MM.1S (cell line): ENCODE measurements around the gene YEATS4.

Source experiments
- DNase-seq: peaks from one replicate; pipeline ENCODE4 v3.0.0-alpha.2; 2015
- H2AFZ ChIP-seq: fragments of 300-600 bp; sonication (generic); 2 replicates; pipeline ENCODE4 v1.6.0; 2016; ENCODE audit warnings: antibody characterized with exemption, low read length
- H3F3A ChIP-seq: fragments of 300-600 bp; sonication (generic); 2 replicates; pipeline ENCODE4 v1.6.1; 2016; ENCODE audit warnings: mild to moderate bottlenecking, antibody characterized with exemption, low read length, moderate library complexity, mixed read lengths; ENCODE audit not compliant: insufficient read depth
- H3K27ac ChIP-seq: fragments of 300-600 bp; sonication (generic); 2 replicates; pipeline ENCODE4 v1.5.1; 2016; ENCODE audit warnings: mild to moderate bottlenecking, low read length
- H3K27me3 ChIP-seq: fragments of 300-600 bp; sonication (generic); replicated peaks from 2 replicates; pipeline ENCODE4 v1.6.0; 2016; ENCODE audit warnings: low read length; ENCODE audit not compliant: insufficient read depth
- H3K36me3 ChIP-seq: fragments of 300-600 bp; sonication (generic); replicated peaks from 2 replicates; pipeline ENCODE4 v1.6.1; 2016; ENCODE audit warnings: mild to moderate bottlenecking, low read length, mixed read lengths; ENCODE audit not compliant: insufficient read depth
- H3K4me1 ChIP-seq: fragments of 300-600 bp; sonication (generic); 2 replicates; pipeline ENCODE4 v1.6.1; 2016; ENCODE audit warnings: low read length, mixed read lengths
- H3K4me2 ChIP-seq: fragments of 300-600 bp; sonication (generic); 2 replicates; pipeline ENCODE4 v1.6.0; 2016; ENCODE audit warnings: low read depth, low read length
- H3K4me3 ChIP-seq: fragments of 300-600 bp; sonication (generic); 2 replicates; pipeline ENCODE4 v1.5.1; 2016; ENCODE audit warnings: low read length, mixed read lengths
- H3K79me2 ChIP-seq: fragments of 300-600 bp; sonication (generic); 2 replicates; pipeline ENCODE4 v1.6.1; 2016; ENCODE audit warnings: mixed run types, low read length, mixed read lengths
- H3K9ac ChIP-seq: fragments of 300-600 bp; sonication (generic); 2 replicates; pipeline ENCODE4 v1.6.1; 2016; ENCODE audit warnings: low read length, mixed read lengths
- H3K9me2 ChIP-seq: fragments of 300-600 bp; sonication (generic); replicated peaks from 2 replicates; pipeline ENCODE4 v1.6.1; 2016; ENCODE audit warnings: mild to moderate bottlenecking, low read length, mixed read lengths; ENCODE audit not compliant: insufficient read depth
- H3K9me3 ChIP-seq: fragments of 300-600 bp; sonication (generic); replicated peaks from 2 replicates; pipeline ENCODE4 v1.6.1; 2016; ENCODE audit warnings: mild to moderate bottlenecking, low read length, mixed read lengths; ENCODE audit not compliant: insufficient read depth
- H4K20me1 ChIP-seq: fragments of 300-600 bp; sonication (generic); 2 replicates; pipeline ENCODE4 v1.6.1; 2016; ENCODE audit warnings: mild to moderate bottlenecking, low read length, moderate library complexity, mixed read lengths; ENCODE audit not compliant: insufficient read depth
- EZH2 ChIP-seq: fragments of 300-600 bp; sonication (generic); optimal IDR thresholded peaks from 2 replicates; pipeline ENCODE3; 2017; ENCODE audit warnings: low read depth, mild to moderate bottlenecking, antibody characterized with exemption, low read length, mixed read lengths
- EZH2phosphoT487 ChIP-seq: fragments of 300-600 bp; sonication (generic); IDR thresholded peaks from 2 replicates; pipeline ENCODE4 v1.6.1; 2018; ENCODE audit warnings: antibody characterized with exemption, low read length
- TF ChIP-seq, protein P1 (sequence below): fragments of 300-600 bp; sonication (generic); IDR thresholded peaks from 2 replicates; pipeline ENCODE4 v1.5.1; 2016; ENCODE audit warnings: antibody characterized with exemption, low read length, mixed read lengths

The YEATS4 gene

GRCh38 chr12:69366796-69367195, 7.3 kb downstream of the YEATS4 start:
- Histone ChIP-seq H3K9me3 (no peaks in the 10 kb centered on the region), H3K9ac (no peak overlapping the region), H3K4me1 (no peaks in the 10 kb centered on the region), H3K27me3 (no peaks in the 10 kb centered on the region), H3K79me2 (peaks cover 65% of the 10 kb centered on the region), H3K4me2 (no peak overlapping the region), H3K4me3 (no peak overlapping the region), H3F3A (no peaks in the 10 kb centered on the region), H4K20me1 (no peaks in the 10 kb centered on the region; the same call in 1 of the 2 replicates), H3K9me2 (no peaks in the 10 kb centered on the region), H3K27ac (no peak overlapping the region), H3K36me3 (peaks cover 22% of the 10 kb centered on the region; the same call in 1 of the 2 replicates), H2AFZ (no peak overlapping the region)
- no peak for TF ChIP-seq EZH2
- DNase-seq: no peak

GRCh38 chr12:69368171-69368570, 8.6 kb downstream of the YEATS4 start:
- TF ChIP-seq EZH2phosphoT487 (no peak), EZH2 (no peak)
- TF ChIP-seq, protein P1, sequence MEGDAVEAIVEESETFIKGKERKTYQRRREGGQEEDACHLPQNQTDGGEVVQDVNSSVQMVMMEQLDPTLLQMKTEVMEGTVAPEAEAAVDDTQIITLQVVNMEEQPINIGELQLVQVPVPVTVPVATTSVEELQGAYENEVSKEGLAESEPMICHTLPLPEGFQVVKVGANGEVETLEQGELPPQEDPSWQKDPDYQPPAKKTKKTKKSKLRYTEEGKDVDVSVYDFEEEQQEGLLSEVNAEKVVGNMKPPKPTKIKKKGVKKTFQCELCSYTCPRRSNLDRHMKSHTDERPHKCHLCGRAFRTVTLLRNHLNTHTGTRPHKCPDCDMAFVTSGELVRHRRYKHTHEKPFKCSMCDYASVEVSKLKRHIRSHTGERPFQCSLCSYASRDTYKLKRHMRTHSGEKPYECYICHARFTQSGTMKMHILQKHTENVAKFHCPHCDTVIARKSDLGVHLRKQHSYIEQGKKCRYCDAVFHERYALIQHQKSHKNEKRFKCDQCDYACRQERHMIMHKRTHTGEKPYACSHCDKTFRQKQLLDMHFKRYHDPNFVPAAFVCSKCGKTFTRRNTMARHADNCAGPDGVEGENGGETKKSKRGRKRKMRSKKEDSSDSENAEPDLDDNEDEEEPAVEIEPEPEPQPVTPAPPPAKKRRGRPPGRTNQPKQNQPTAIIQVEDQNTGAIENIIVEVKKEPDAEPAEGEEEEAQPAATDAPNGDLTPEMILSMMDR: no peak
- Histone ChIP-seq H2AFZ (no peak overlapping the region), H3K36me3 (peaks cover 15% of the 10 kb centered on the region; the same call in 1 of the 2 replicates), H3K9ac (no peak overlapping the region), H3K4me1 (no peaks in the 10 kb centered on the region), H3K79me2 (peaks cover 56% of the 10 kb centered on the region), H3K4me3 (no peak overlapping the region), H3K9me3 (no peaks in the 10 kb centered on the region), H3K27me3 (no peaks in the 10 kb centered on the region), H3K27ac (no peak overlapping the region), H3K9me2 (no peaks in the 10 kb centered on the region), H3K4me2 (no peak overlapping the region), H4K20me1 (no peaks in the 10 kb centered on the region; the same call in 1 of the 2 replicates), H3F3A (no peaks in the 10 kb centered on the region)
- no peak for DNase-seq

- H3K4me2 ChIP-seq: no peak overlapping the region
- H3K27me3 ChIP-seq: no peaks in the 10 kb centered on the region
- no peak overlapping the region for H3K9ac ChIP-seq
- H2AFZ ChIP-seq: no peak overlapping the region
- H3K4me3 ChIP-seq: no peak overlapping the region
- H3K27ac ChIP-seq: no peak overlapping the region
- peaks cover 32% of the 10 kb centered on the region for H3K79me2 ChIP-seq
- H3K9me3 ChIP-seq: no peaks in the 10 kb centered on the region
- no peaks in the 10 kb centered on the region for H3F3A ChIP-seq
- TF ChIP-seq EZH2 (no peak), EZH2phosphoT487 (no peak)
- TF ChIP-seq, protein P1: no peak
- no peaks in the 10 kb centered on the region for H4K20me1 ChIP-seq
- no peaks in the 10 kb centered on the region for H3K9me2 ChIP-seq
- H3K36me3 ChIP-seq: peaks cover 6% of the 10 kb centered on the region; the same call in 1 of the 2 replicates
- no peak for DNase-seq
- no peaks in the 10 kb centered on the region for H3K4me1 ChIP-seq
Measured at GRCh38 chr12:69383074-69383473, 23.5 kb downstream of the YEATS4 start.

- peaks cover 21% of the 10 kb centered on the region for H3K79me2 ChIP-seq
- DNase-seq: no peak
- H3K4me2 ChIP-seq: no peak overlapping the region
- no peak overlapping the region for H2AFZ ChIP-seq
- H3K4me3 ChIP-seq: no peak overlapping the region
- no peaks in the 10 kb centered on the region for H3K9me3 ChIP-seq
- no peaks in the 10 kb centered on the region for H4K20me1 ChIP-seq
- no peaks in the 10 kb centered on the region for H3F3A ChIP-seq
- no peak overlapping the region for H3K9ac ChIP-seq
- no peak overlapping the region for H3K27ac ChIP-seq
- H3K27me3 ChIP-seq: no peaks in the 10 kb centered on the region
- H3K9me2 ChIP-seq: no peaks in the 10 kb centered on the region
- TF ChIP-seq, protein P1: no peak
- TF ChIP-seq EZH2 (no peak), EZH2phosphoT487 (no peak)
- H3K36me3 ChIP-seq: no peaks in the 10 kb centered on the region; the same call in 1 of the 2 replicates
- no peaks in the 10 kb centered on the region for H3K4me1 ChIP-seq
Measured at GRCh38 chr12:69385038-69385437, 25.5 kb downstream of the YEATS4 start.
